ENCODE data around the gene RAB40B.

- TF ChIP-seq CTCF (tag by site-specific recombination; IDR thresholded peaks at IDR 0.05) (no peak), REST (tag by site-specific recombination; IDR thresholded peaks at IDR 0.05) (no peak), REPIN1 (tag by site-specific recombination; IDR thresholded peaks at IDR 0.05; ENCODE audit: low read depth) (no peak), ZSCAN18 (tag by site-specific recombination; IDR thresholded peaks at IDR 0.05) (no peak)
Observed at GRCh38 chr17:82644148-82644547, 54.4 kb downstream of the RAB40B start.
